HepG2 (cell line): ENCODE measurements around the gene CHRNA7. TPM values are rescaled to one million over a fixed set of nuclear protein-coding genes. Genes with fewer than 3 reads are reported as not detected.
"Not testable (repeated sequence)": the region's sequence is repeated elsewhere in the genome, so short reads cannot be mapped to it uniquely, and the experiment has no call there.

ENCODE experiments used
- ATAC-seq: fragments of 200-7000 bp; cut with Tn5 transposase; 3 replicates; pipeline ENCODE4 v1.9.1; 2020; ENCODE audit warnings: mild to moderate bottlenecking, moderate library complexity
- BruUV-seq: library from RNA; stranded (reverse); fragments of 400-500 nt; replicated peaks from 2 replicates; lab custom pipeline; 2021; lab: Mats Ljungman, UMichigan
- CTCF ChIA-PET: fragments of 300-600 bp; formaldehyde crosslinking; extraction: SDS; loops from one replicate; lab custom pipeline; 2021; ENCODE audit warnings: low total read pairs, inconsistent platforms, low intra/inter-chr PET ratio; lab: Yijun Ruan, JAX
- POLR2A ChIA-PET: fragments of 350-600 bp; sonication (Branson Sonifier 250); formaldehyde crosslinking; loops from one replicate; lab custom pipeline; 2020; ENCODE audit warnings: antibody characterized with exemption, inconsistent platforms; lab: Yijun Ruan, JAX
- DNase-seq: peaks from one replicate; pipeline ENCODE4 v3.0.0-alpha.2; 2015; ENCODE audit warnings: low spot score
- FAIRE-seq: peaks from 3 replicates; lab custom pipeline; 2011; peaks lifted over from hg19 to GRCh38; lab: Jason Lieb, UNC
- H2AFZ ChIP-seq: one replicate; pipeline ENCODE4 v1.6.1; 2011; ENCODE audit warnings: low read length, inconsistent platforms
- H3K27ac ChIP-seq: fragments of 300-600 bp; 3 replicates; pipeline ENCODE4 v1.8.0; 2011; ENCODE audit warnings: mixed run types, mild to moderate bottlenecking, mixed read lengths, low read length, inconsistent platforms; ENCODE audit not compliant: insufficient read depth; ENCODE audit errors: extremely low read length
- H3K27me3 ChIP-seq, 2 experiments: fragments of 200-600 bp in 1 of 2; 2 replicates in 1 of 2; 3 replicates in 1 of 2; pipeline versions ENCODE4 v1.6.0 to v1.8.0; 2011; ENCODE audit warnings: low read length in 2 of 2, mild to moderate bottlenecking in 2 of 2, moderate library complexity in 2 of 2, inconsistent platforms in 1 of 2; ENCODE audit not compliant: insufficient read depth in 2 of 2, control insufficient read depth in 1 of 2
- H3K36me3 ChIP-seq, 2 experiments: fragments of 200-600 bp in 1 of 2; replicated peaks in 1 of 2; 2 replicates in 1 of 2; 3 replicates in 1 of 2; pipeline versions ENCODE4 v1.5.1 to v1.8.0; 2011; ENCODE audit warnings: low read length in 2 of 2, inconsistent platforms in 1 of 2; ENCODE audit not compliant: insufficient read depth in 2 of 2, control insufficient read depth in 1 of 2
- H3K4me1 ChIP-seq: 2 replicates; pipeline ENCODE4 v1.5.1; 2012; ENCODE audit warnings: low read length, inconsistent platforms; ENCODE audit not compliant: insufficient read depth
- H3K4me2 ChIP-seq: 2 replicates; pipeline ENCODE4 v1.6.0; 2011; ENCODE audit warnings: low read depth, low read length, inconsistent platforms
- H3K4me3 ChIP-seq, 3 experiments: fragments of 200-600 bp in 1 of 3; sonication (generic), shearing (Covaris generic) in 1 of 3; replicated peaks in 1 of 3; 2 replicates each; pipeline ENCODE4 v1.5.1; 2011 to 2016; ENCODE audit warnings: low read length in 3 of 3, inconsistent platforms in 2 of 3, low read depth in 2 of 3, mild to moderate bottlenecking in 2 of 3, control low read depth in 1 of 3, mixed read lengths in 1 of 3; ENCODE audit not compliant: insufficient read depth in 1 of 3
- H3K79me2 ChIP-seq: one replicate; pipeline ENCODE4 v1.6.1; 2011; ENCODE audit warnings: low read length, inconsistent platforms; ENCODE audit not compliant: insufficient read depth
- H3K9ac ChIP-seq: 2 replicates; pipeline ENCODE4 v1.6.0; 2011; ENCODE audit warnings: mild to moderate bottlenecking, low read depth, low read length, inconsistent platforms; ENCODE audit not compliant: insufficient read depth
- H3K9me3 ChIP-seq: 2 replicates; pipeline ENCODE4 v1.5.1; 2012; ENCODE audit warnings: mild to moderate bottlenecking, low read length
- H4K20me1 ChIP-seq: 2 replicates; pipeline ENCODE4 v1.6.0; 2011; ENCODE audit warnings: inconsistent platforms, mild to moderate bottlenecking, low read length, moderate library complexity; ENCODE audit not compliant: insufficient read depth
- WGBS: methylation state at CpG from one replicate; pipeline ENCODE4 v1.1.6; 2017; ENCODE audit warnings: low lambda C conversion rate; 5-methylcytosine and 5-hydroxymethylcytosine counted together
- in situ Hi-C: cut with HindIII; loops from 2 replicates; pipeline ENCODE4 v1.10.0; 2017; ENCODE audit warnings: low pct_unique_long_range_greater_than_20kb; ENCODE audit not compliant: extremely low pct_ligation_motif_present
- intact Hi-C: fragments of 100-400 bp; cut with micrococcal nuclease; formaldehyde crosslinking; loops from one replicate; pipeline ENCODE4 v1.10.0; 2022; ENCODE audit not compliant: unreplicated experiment
- polyA plus RNA-seq, 8 experiments: library from polyadenylated mRNA; depleted of rRNA in 3 of 8; stranded (reverse) in 7 of 8; unstranded in 1 of 8; fragments of >200 nt; fragmentation: Illumina TruSeq in 4 of 8; extraction: Trizol in 4 of 8; gene quantifications; 2 replicates each; pipeline versions ENCODE4 v1.2.1 to v1.2.3, GENCODE V29; 2011 to 2016; ENCODE audit warnings: low read depth in 4 of 8, missing spikeins in 1 of 8, mixed read lengths in 1 of 8; ENCODE audit not compliant: insufficient read depth in 1 of 8
- total RNA-seq, 5 experiments: library from RNA; depleted of rRNA; stranded (reverse); fragments of >200 nt; fragmentation: Illumina TruSeq; extraction: Trizol; gene quantifications; 2 replicates each; pipeline ENCODE4 v1.2.3, GENCODE V29; 2016; ENCODE audit warnings: low read depth in 1 of 5

The CHRNA7 gene
- total and polyA plus RNA-seq, 2 of the 13 experiments (the other 11 are each of a cell fraction or from before 2014, with no cell fraction given), result 1.3 to 1.4 TPM

- FAIRE-seq, in situ Hi-C loops: not testable (repeated sequence)
- 85% methylated on average over 1 of the region's 7 CpGs for WGBS
Observed at GRCh38 chr15:32164065-32164464, 133.8 kb downstream of the CHRNA7 start.

GRCh38 chr15:32164747-32165146, 134.4 kb downstream of the CHRNA7 start:
- no CpG with 5 or more reads among the region's 1 CpG for WGBS
- intact Hi-C loops, H3K27ac ChIP-seq, H2AFZ ChIP-seq, H3K9ac ChIP-seq, H3K4me2 ChIP-seq, H3K79me2 ChIP-seq, in situ Hi-C loops, POLR2A ChIA-PET, ATAC-seq, H4K20me1 ChIP-seq, H3K4me3 ChIP-seq, H3K9me3 ChIP-seq, FAIRE-seq, H3K27me3 ChIP-seq, CTCF ChIA-PET, DNase-seq, H3K36me3 ChIP-seq, BruUV-seq, H3K4me1 ChIP-seq: not testable (repeated sequence)

More at GRCh38 chr15:32164065-32164464, 133.8 kb downstream of the CHRNA7 start:
- intact Hi-C loops, H4K20me1 ChIP-seq, H3K27ac ChIP-seq, H3K27me3 ChIP-seq, ATAC-seq, H3K4me2 ChIP-seq, CTCF ChIA-PET, H3K9ac ChIP-seq, H3K4me3 ChIP-seq, H3K36me3 ChIP-seq, H2AFZ ChIP-seq, POLR2A ChIA-PET, H3K9me3 ChIP-seq, BruUV-seq, DNase-seq, H3K4me1 ChIP-seq, H3K79me2 ChIP-seq: not testable (repeated sequence)

GRCh38 chr15:32165775-32166174, 135.5 kb downstream of the CHRNA7 start:
- DNase-seq, FAIRE-seq, H4K20me1 ChIP-seq, ATAC-seq, H3K4me1 ChIP-seq, BruUV-seq, in situ Hi-C loops, H3K9ac ChIP-seq, POLR2A ChIA-PET, H3K36me3 ChIP-seq, H2AFZ ChIP-seq, H3K9me3 ChIP-seq, CTCF ChIA-PET, H3K27me3 ChIP-seq, H3K4me3 ChIP-seq, H3K27ac ChIP-seq, H3K4me2 ChIP-seq, H3K79me2 ChIP-seq, intact Hi-C loops: not testable (repeated sequence)
- WGBS, result 57% methylated on average over 1 of the region's 5 CpGs

- H3K4me3 ChIP-seq, H2AFZ ChIP-seq, H3K4me1 ChIP-seq, H3K4me2 ChIP-seq, DNase-seq, in situ Hi-C loops, H4K20me1 ChIP-seq, FAIRE-seq, H3K9ac ChIP-seq, POLR2A ChIA-PET, H3K9me3 ChIP-seq, H3K79me2 ChIP-seq, ATAC-seq, CTCF ChIA-PET, H3K27me3 ChIP-seq, H3K27ac ChIP-seq, H3K36me3 ChIP-seq, BruUV-seq, intact Hi-C loops: not testable (repeated sequence)
- WGBS, result 97% methylated on average over 3 of the region's 4 CpGs
Observed at GRCh38 chr15:32166270-32166669, 136.0 kb downstream of the CHRNA7 start.
